Activated naive CD8-positive, alpha-beta T cell treated with anti-CD3 and anti-CD28 coated beads, Interleukin-2, amount 10 ng/mL, durations not matched to agents 7 days and 5 days (primary cell): Measurements from ENCODE around the gene TBC1D2B. TPM values are rescaled to one million over a fixed set of nuclear protein-coding genes. Genes with fewer than 3 reads are reported as not detected.

Source experiments
- ATAC-seq: fragments of 150-1000 bp; cut with Tn5 transposase; one replicate; pipeline ENCODE4 v1.10.0; 2021; ENCODE audit warnings: low read depth, moderate library complexity
- POLR2A ChIA-PET: fragments of 350-600 bp; sonication (Branson Sonifier 250); formaldehyde crosslinking; loops from one replicate; lab custom pipeline; 2021; ENCODE audit warnings: antibody characterized with exemption; lab: Charles Lee
- DNase-seq: peaks from one replicate; pipeline ENCODE4 v3.0.0; 2021
- H3K27ac Mint-ChIP-seq: one replicate; pipeline ENCODE4 v1.8.0; 2022; ENCODE audit warnings: mild to moderate bottlenecking, mixed read lengths
- H3K27me3 Mint-ChIP-seq: one replicate; pipeline ENCODE4 v1.8.0; 2022; ENCODE audit warnings: mild to moderate bottlenecking, moderate library complexity, mixed read lengths
- H3K36me3 Mint-ChIP-seq: one replicate; pipeline ENCODE4 v1.8.0; 2021; ENCODE audit warnings: mild to moderate bottlenecking, mixed read lengths
- H3K4me1 Mint-ChIP-seq: one replicate; pipeline ENCODE4 v1.8.0; 2021; ENCODE audit warnings: mixed read lengths
- H3K4me3 Mint-ChIP-seq: one replicate; pipeline ENCODE4 v1.8.0; 2022; ENCODE audit warnings: mild to moderate bottlenecking, moderate library complexity, mixed read lengths
- H3K9me3 Mint-ChIP-seq: one replicate; pipeline ENCODE4 v1.8.0; 2021; ENCODE audit warnings: mixed read lengths
- total RNA-seq, 2 experiments: library from RNA; stranded (reverse); gene quantifications; one replicate each; pipeline ENCODE4 v1.2.3, GENCODE V29; 2021

The TBC1D2B gene
- total RNA-seq, 2 experiments from 2014 or later = 123 to 125 TPM

DNA sequence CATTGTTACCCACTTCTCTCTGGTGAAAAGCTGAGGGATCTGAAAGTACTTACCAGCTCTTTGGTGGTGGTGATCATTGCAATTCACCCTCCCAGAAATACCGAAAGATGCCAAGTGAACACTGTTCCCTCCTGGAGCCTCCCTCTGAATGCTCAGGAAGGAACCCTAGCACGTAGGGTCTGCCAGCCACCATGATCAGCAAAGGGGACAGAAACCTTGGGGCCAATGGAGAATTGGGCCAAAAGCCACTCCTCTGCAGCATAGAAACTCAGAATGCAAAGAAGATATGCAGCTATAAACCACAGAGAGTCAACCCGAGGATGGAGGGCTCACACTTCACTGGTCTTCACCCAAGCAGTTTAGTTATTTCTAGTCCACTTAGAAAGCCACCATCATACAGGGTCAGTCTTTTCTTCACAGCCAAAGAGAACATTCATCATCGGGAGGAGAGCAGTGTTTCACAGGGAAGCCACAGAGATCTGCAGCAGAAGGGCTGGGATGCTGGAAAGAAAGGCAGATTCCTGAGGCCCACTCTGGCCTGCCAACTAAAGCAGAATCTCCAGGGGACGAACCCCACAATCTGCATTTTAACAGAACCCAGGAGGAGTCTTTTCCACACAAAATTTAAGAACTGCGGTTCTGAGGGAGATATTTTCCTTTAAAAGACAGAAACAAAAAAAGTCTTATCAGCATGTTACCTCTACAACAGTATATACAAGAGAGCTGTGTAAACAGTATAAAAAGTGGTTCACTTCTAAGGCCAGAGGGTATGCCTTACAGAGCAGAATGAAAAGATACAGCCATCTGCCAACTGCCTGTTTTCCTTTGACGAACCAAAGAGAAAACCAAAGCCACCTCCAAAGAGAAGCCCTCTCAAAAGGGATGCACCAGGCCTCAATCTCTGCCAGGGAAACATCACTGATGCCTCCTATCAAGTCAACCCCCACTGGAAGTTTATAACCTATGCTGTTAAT, 11.3 kb downstream of the TBC1D2B start:
- ATAC-seq = no peak
- Mint-ChIP-seq H3K9me3 (no peaks in the 10 kb centered on the region), H3K27ac (peak overlapping the region; percentile 50), H3K4me3 (peak overlapping the region; percentile 41), H3K36me3 (peaks cover 2% of the 10 kb centered on the region), H3K4me1 (peaks cover 51% of the 10 kb centered on the region), H3K27me3 (no peaks in the 10 kb centered on the region)
- POLR2A ChIA-PET = interaction anchor here (0.6 to 4.7 kb wide), 5 partner anchors 11 to 38 kb away, joined by 3 to 42 read pairs (median 3); partner anchors contain the start of gene TBC1D2B
- DNase-seq = no peak

DNA sequence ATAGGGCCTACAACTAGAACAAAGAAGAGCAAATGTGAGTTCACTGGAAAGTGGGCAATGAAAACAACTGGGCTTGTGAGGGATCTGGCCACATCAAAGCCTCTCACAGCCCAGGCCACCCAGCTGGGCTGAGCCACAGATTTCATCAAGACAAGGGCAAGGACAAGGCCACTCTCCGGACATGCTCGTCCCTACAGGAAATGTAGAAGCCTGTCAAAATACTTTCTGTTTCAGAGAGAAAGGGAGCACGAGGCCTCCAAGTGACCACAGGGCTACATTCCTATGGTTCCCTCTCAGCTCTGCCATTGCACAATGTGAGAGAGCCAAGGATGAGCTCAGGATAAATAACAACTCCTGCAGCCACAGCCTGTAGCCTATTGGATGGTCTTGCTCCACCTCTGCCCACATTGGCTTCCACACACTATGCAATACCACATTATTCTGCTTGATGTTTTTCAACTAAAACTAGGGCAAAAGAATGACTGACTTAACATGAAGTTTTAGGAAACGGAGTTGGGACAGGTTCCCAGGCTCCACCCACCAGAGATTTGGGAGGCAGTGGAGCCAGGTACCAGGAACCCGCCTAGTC, 12.1 kb downstream of the TBC1D2B start:
- peaks cover 51% of the 10 kb centered on the region for H3K4me1 Mint-ChIP-seq
- no peaks in the 10 kb centered on the region for H3K9me3 Mint-ChIP-seq
- no peaks in the 10 kb centered on the region for H3K27me3 Mint-ChIP-seq
- no peak for DNase-seq
- no peak overlapping the region for H3K4me3 Mint-ChIP-seq
- H3K36me3 Mint-ChIP-seq = peaks cover 2% of the 10 kb centered on the region
- H3K27ac Mint-ChIP-seq = no peak overlapping the region
- POLR2A ChIA-PET = interaction anchor here (4.7 kb wide), 1 partner anchor 16 kb away, joined by 42 read pairs; no protein-coding TSS in a partner anchor
- ATAC-seq = no peak

DNA sequence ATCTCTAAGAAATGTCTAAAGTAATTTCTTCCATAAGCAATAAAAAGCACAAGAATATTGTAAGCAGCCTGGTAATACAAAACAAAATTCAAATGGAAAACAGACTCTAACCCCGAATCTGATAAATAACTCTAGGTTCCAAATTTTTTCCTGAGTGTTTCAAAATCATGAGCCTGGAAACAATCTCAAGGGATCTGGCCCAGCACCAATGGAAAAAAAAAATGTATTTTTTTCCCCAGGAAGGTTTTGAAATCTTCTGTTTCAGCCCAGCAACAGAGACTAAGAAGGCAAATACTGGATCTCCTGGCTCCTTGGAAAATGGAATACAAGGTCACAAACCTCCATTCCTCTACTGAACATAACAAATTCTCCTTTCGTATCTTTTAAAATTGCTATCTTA, 13.0 kb downstream of the TBC1D2B start:
- Mint-ChIP-seq H3K9me3 (no peaks in the 10 kb centered on the region), H3K4me3 (no peak overlapping the region), H3K4me1 (peaks cover 49% of the 10 kb centered on the region), H3K27me3 (no peaks in the 10 kb centered on the region), H3K27ac (no peak overlapping the region), H3K36me3 (peaks cover 2% of the 10 kb centered on the region)
- POLR2A ChIA-PET = interaction anchor here (4.7 kb wide), 1 partner anchor 15 kb away, joined by 42 read pairs; no protein-coding TSS in a partner anchor
- DNase-seq = no peak
- no peak for ATAC-seq

DNA sequence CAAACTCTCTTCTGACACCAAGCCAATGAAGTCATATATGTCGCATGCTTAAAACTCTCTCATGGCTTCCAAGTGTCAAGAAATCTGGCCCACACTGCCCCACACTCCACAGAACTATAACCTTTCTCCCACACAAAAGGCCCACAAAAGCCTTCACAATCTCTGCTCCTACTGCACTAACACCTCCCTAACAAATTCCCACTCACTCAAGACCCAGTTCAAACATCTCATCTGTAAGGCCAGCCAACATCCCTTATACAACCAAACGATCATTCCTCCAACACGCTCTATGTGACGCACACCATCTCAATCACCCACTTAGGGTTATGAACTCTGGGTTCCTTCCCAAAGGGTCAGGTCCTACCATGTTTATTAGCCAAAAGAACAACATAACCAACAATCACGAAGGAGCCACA, 13.5 kb downstream of the TBC1D2B start:
- POLR2A ChIA-PET = no interaction called here
- Mint-ChIP-seq H3K27me3 (no peaks in the 10 kb centered on the region), H3K36me3 (peaks cover 4% of the 10 kb centered on the region), H3K27ac (no peak overlapping the region), H3K4me3 (no peak overlapping the region), H3K4me1 (peaks cover 47% of the 10 kb centered on the region), H3K9me3 (no peaks in the 10 kb centered on the region)
- ATAC-seq (no peak), DNase-seq (no peak)

DNA sequence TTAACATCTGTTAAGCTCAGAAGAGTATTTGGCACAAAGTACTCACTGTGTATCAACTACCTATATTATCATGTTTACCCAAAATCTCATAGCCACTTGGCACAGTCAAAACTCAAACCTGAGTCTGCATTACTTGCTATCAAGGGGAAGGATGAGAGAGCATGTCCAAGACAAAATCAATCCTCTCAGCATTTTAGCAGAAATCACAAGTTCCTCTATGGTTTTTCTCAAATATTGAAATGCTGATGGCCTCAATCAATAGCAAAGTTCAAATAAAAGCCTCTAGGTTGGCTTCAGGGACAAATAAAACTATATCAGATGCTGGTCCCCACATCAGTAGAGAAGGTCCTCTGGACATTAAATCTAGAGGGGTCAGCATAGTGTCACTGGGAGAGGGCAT, 14.3 kb downstream of the TBC1D2B start:
- peaks cover 46% of the 10 kb centered on the region for H3K4me1 Mint-ChIP-seq
- DNase-seq (no peak), ATAC-seq (no peak)
- no peaks in the 10 kb centered on the region for H3K9me3 Mint-ChIP-seq
- no peak overlapping the region for H3K4me3 Mint-ChIP-seq
- POLR2A ChIA-PET = interaction anchor here (2.1 to 2.7 kb wide), 2 partner anchors 13 to 28 kb away, joined by 6 to 10 read pairs; no protein-coding TSS in a partner anchor
- H3K36me3 Mint-ChIP-seq = peaks cover 4% of the 10 kb centered on the region
- no peaks in the 10 kb centered on the region for H3K27me3 Mint-ChIP-seq
- H3K27ac Mint-ChIP-seq = no peak overlapping the region

DNA sequence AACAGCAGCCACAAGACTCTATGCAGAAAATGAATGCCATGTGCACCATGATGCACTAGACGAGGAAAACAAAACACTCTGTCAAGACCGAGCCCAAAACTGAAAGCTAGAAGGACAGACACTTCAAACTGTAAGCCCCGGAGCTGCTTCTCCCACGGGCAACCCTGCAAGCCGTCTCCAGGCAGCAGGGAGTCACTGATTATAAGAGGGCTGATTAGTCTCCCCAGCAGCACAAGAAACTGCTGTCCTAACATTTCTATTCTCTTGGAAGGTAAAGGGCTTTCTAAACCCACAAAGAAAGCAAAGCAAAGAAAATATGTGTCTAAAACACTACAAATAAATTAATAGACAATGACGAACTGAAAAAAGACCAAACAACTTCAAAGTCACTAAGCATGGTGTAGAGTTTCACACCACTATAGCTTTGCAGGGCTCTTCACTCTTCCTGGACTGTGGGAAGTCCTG, 15.5 kb downstream of the TBC1D2B start:
- peaks cover 43% of the 10 kb centered on the region for H3K4me1 Mint-ChIP-seq
- H3K27ac Mint-ChIP-seq = peak overlapping the region; percentile 81
- POLR2A ChIA-PET = interaction anchor here (0.6 to 2.7 kb wide), 4 partner anchors 10 to 27 kb away, joined by 3 to 10 read pairs (median 5); no protein-coding TSS in a partner anchor
- peak overlapping the region; percentile 77 for H3K4me3 Mint-ChIP-seq
- no peak for DNase-seq
- H3K9me3 Mint-ChIP-seq = no peaks in the 10 kb centered on the region
- peaks cover 4% of the 10 kb centered on the region for H3K36me3 Mint-ChIP-seq
- H3K27me3 Mint-ChIP-seq = no peaks in the 10 kb centered on the region
- peak; percentile 82 for ATAC-seq

DNA sequence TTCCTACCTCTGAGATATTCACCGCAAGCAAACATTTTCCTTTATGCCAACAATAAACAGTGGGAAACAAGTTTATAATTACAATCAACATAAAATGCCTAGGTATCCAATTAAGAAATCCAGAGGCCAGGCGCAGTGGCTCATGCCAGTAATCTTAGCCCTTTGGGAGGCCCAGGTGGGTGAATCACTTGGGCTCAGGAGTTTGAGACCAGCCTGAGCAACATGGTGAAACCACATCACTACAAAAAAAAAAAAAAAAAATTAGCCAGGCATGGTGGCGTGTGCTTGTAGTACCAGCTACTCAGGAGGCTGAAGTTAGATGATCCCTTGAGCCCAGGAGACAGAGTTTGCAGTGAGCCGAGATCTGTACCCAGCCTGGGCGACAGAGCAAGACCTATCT, 17.3 kb downstream of the TBC1D2B start:
- ATAC-seq (no peak), DNase-seq (no peak)
- no peaks in the 10 kb centered on the region for H3K27me3 Mint-ChIP-seq
- H3K9me3 Mint-ChIP-seq = no peaks in the 10 kb centered on the region
- no peak overlapping the region for H3K27ac Mint-ChIP-seq
- H3K4me3 Mint-ChIP-seq = no peak overlapping the region
- POLR2A ChIA-PET = interaction anchor here (1.1 kb wide), 1 partner anchor 9 kb away, joined by 3 read pairs; no protein-coding TSS in a partner anchor
- peaks cover 60% of the 10 kb centered on the region for H3K4me1 Mint-ChIP-seq
- peaks cover 9% of the 10 kb centered on the region for H3K36me3 Mint-ChIP-seq

DNA sequence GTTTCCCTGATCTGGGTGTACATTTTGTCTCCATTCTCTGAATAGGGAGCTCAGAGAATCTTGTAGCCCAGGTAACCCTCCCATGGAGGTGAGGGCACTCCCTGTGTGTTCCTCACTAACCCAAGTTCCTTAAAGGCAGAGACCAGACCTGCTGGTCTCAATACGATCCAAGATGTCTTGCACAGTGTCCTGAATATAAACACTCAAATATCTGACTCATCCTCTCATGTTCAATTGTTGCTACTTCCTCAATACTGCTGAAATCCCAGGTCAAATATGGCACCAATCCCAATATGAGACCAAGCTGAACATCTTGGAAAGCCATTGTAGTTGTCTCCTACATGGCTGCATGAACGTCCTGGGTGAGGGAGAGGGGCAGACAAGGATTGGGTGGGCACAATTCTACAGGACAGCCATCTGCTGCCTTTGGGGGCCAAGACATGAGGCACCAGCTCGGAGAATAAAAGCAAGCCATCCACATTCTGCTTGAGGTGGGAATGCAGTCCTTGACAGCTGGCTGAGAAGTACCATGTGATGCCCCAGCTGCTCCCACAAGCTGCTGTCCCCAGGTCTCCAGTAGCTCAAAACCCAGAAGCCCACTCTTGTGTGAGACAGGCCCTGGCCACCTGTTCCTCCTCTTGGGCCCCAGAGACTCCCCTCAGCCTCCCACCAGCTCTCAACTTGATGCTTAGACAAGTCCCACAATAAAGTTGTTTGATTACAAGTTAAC, 18.2 kb downstream of the TBC1D2B start:
- peak overlapping the region; percentile 82 for H3K27ac Mint-ChIP-seq
- POLR2A ChIA-PET = interaction anchor here (0.5 to 1.8 kb wide), 4 partner anchors 8 to 16 kb away, joined by 3 read pairs; no protein-coding TSS in a partner anchor
- no peaks in the 10 kb centered on the region for H3K27me3 Mint-ChIP-seq
- peaks cover 13% of the 10 kb centered on the region for H3K36me3 Mint-ChIP-seq
- H3K4me3 Mint-ChIP-seq = no peak overlapping the region
- DNase-seq (no peak), ATAC-seq (no peak)
- H3K9me3 Mint-ChIP-seq = no peaks in the 10 kb centered on the region
- peaks cover 64% of the 10 kb centered on the region for H3K4me1 Mint-ChIP-seq

DNA sequence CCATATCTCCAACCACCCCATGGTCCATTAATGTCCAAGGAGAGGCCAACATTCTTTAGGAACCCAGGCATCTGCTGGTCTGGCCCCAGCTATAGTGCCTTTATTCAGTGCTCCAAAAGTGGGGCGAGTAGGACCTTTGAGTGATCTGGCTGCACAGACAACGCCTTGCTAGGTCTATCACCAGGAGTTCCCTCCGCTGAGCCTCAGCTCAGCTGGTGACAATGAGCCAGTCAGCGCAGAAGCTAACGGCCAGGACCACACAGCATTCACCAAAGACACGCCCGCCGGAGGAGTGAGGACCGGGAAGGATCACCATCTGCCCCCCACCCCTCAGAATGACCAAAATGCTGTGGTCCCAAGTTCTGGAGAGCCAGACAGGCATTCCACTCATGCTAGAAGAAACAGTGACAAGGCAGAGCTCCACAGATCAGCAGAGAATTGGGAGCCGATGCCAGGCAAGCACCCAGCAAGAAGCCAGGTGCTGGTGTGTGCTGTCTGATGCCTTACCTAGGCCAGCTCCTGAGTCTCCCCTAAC, 19.0 kb downstream of the TBC1D2B start:
- peak overlapping the region; percentile 82 for H3K27ac Mint-ChIP-seq
- H3K4me1 Mint-ChIP-seq = peaks cover 67% of the 10 kb centered on the region
- H3K4me3 Mint-ChIP-seq = no peak overlapping the region
- POLR2A ChIA-PET = interaction anchor here (1.1 to 2.1 kb wide), 3 partner anchors 9 to 16 kb away, joined by 3 to 6 read pairs (median 3); no protein-coding TSS in a partner anchor
- H3K36me3 Mint-ChIP-seq = peaks cover 15% of the 10 kb centered on the region
- H3K27me3 Mint-ChIP-seq = no peaks in the 10 kb centered on the region
- no peaks in the 10 kb centered on the region for H3K9me3 Mint-ChIP-seq
- no peak for ATAC-seq
- DNase-seq = no peak

DNA sequence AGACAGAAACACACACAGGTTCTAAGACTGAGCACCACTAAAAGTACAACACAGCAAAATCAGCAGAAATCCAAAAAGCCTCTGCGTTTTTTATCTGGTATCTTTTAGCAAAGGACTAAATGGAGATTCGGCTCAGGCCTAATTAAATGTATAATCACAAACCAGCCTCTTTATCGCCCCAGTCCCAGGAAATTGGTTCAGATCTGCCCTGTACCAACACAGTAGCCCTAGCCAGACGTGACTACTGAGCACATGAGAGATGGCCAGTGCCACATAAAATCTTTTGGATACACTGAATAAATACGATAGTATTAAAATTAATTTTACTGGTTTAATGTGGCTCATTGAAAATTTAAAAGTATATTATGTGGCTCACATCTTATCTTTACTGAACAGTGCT, 19.7 kb downstream of the TBC1D2B start:
- no peak for ATAC-seq
- no peak overlapping the region for H3K4me3 Mint-ChIP-seq
- no peak for DNase-seq
- POLR2A ChIA-PET = interaction anchor here (1.5 to 2.1 kb wide), 2 partner anchors 10 to 11 kb away, joined by 4 to 6 read pairs; no protein-coding TSS in a partner anchor
- peak overlapping the region; percentile 14 for H3K27ac Mint-ChIP-seq
- H3K27me3 Mint-ChIP-seq = no peaks in the 10 kb centered on the region
- peaks cover 22% of the 10 kb centered on the region for H3K36me3 Mint-ChIP-seq
- H3K9me3 Mint-ChIP-seq = no peaks in the 10 kb centered on the region
- peaks cover 65% of the 10 kb centered on the region for H3K4me1 Mint-ChIP-seq

DNA sequence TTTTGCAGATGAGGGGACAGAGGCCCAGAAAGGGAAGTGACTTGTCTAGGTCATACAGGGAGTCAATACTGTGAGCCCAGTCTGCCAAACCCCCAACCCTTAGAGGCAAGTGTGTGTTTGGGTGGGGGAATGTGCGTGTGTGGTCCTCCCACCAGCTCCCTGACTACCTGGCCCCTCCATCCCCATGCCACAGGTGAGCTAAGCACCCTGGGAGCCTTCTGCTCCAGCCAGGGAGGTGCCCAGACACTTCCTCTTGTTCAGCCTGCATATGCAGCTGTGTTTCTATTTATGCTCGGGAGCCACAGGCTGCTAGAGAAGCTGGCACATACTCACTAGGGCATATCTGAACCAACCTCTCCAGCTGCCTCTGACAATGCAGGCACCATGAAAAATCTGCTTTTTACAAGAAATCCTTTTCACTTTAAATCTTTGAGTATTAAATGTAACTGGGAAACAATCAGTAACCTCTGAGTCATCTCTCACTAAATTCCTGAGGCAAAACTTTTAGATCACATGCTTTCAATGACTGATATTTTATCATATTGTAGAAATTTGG, 20.7 kb downstream of the TBC1D2B start:
- POLR2A ChIA-PET = interaction anchor here (0.7 to 2.1 kb wide), 5 partner anchors 9 to 595 kb away, joined by 4 to 6 read pairs (median 6); no protein-coding TSS in a partner anchor
- Mint-ChIP-seq H3K9me3 (no peaks in the 10 kb centered on the region), H3K36me3 (peaks cover 28% of the 10 kb centered on the region), H3K4me1 (peaks cover 66% of the 10 kb centered on the region), H3K4me3 (peak overlapping the region; percentile 29), H3K27me3 (no peaks in the 10 kb centered on the region), H3K27ac (peak overlapping the region; percentile 81)
- DNase-seq = no peak
- peak; percentile 34 for ATAC-seq
